GM12872 (cell line): Measurements from ENCODE around the gene TMEM163.

ENCODE experiments used
- TF ChIP-seq, protein P1 (sequence below): IDR thresholded peaks from 3 replicates; pipeline ENCODE4 v1.5.1; 2011; ENCODE audit warnings: low read depth, mild to moderate bottlenecking, low read length, moderate library complexity; ENCODE audit not compliant: insufficient read depth

TMEM163 gene

GRCh38 chr2:134532537-134532936 lies 186.3 kb downstream of the TMEM163 start:
- TF ChIP-seq, protein P1, sequence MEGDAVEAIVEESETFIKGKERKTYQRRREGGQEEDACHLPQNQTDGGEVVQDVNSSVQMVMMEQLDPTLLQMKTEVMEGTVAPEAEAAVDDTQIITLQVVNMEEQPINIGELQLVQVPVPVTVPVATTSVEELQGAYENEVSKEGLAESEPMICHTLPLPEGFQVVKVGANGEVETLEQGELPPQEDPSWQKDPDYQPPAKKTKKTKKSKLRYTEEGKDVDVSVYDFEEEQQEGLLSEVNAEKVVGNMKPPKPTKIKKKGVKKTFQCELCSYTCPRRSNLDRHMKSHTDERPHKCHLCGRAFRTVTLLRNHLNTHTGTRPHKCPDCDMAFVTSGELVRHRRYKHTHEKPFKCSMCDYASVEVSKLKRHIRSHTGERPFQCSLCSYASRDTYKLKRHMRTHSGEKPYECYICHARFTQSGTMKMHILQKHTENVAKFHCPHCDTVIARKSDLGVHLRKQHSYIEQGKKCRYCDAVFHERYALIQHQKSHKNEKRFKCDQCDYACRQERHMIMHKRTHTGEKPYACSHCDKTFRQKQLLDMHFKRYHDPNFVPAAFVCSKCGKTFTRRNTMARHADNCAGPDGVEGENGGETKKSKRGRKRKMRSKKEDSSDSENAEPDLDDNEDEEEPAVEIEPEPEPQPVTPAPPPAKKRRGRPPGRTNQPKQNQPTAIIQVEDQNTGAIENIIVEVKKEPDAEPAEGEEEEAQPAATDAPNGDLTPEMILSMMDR = no peak

DNA sequence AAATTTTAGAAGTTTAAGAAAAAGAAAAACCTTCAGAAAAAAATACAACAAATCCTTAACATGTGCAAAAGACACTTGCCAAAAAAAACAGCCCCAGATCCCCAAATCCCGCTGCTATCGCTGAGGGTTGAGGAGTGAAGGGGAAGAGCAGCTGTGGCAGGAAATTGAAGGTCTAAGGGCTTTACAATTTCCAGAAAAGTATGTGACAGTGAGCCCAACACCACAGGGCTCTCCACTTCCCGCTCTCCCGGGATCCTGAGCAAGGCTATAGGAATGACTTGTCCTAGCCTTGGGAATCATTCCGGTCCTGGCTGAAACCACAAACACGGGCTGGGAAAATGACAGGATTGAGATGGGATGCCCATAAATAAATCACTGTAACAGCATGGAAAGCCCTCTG lies 191.4 kb downstream of the TMEM163 start:
- TF ChIP-seq, protein P1 = no peak

DNA sequence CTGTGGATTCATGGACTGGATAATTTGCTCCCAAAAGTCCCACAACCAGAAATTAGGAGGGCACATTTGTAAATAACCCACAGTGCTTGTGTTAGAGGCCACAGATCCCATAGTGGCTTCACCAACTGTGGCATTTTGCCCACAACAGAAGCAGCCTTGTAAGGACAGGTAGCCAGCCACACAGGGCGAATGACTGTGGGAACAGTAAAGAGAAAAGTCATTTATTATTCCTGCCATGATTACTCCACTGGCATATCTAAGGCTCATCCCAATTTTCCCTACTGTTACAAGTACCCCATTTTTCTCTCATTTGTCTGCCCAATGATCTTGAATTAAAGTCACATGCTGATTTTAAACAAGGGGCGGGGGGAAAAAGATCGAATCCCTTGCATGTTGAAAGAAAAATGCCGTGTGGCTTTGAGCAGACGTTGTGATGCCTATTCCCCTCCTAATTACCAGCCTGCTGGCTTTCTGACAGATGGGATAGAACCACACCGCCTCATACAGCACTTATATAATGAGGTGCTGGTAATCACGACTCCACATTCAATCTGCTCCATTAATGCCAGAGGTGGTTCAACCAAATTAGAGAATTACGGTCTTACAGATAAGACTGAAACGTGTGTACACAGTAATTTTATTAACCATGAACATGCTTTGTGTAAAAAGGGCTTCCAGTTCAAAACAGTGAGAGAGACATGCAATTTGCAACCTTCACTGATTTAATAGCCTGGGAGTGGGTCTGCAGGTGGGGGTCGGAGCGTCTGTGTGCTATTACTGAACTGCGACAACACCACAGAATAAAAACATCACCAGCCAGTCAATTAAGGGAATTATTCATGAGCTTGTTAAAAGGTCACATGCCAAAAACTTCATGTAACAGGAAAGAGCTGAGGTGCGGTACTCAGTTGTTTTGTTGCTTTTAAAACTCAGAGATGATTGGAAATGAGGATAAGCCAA lies 196.0 kb downstream of the TMEM163 start:
- TF ChIP-seq, protein P1 = no peak

GRCh38 chr2:134518101-134518500 lies 200.7 kb downstream of the TMEM163 start:
- TF ChIP-seq, protein P1 = no peak

GRCh38 chr2:134515137-134515536 lies 203.7 kb downstream of the TMEM163 start:
- TF ChIP-seq, protein P1 = no peak

DNA sequence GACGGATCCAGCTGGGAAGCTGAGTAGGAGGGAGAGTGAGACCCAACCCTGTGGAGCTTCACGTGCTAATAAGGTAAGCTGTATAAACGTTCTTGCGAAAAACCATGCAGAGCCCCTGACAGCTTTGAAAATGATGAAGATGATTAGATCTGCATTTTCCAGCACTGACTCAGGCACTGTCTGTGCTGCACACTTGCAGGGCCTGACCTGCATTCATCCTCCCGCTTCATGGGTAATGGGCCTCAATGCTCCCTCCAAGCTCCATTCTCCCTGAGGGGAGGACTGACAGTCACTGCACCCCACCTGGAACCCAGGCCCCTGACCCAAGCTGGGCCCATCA lies 205.4 kb downstream of the TMEM163 start:
- TF ChIP-seq, protein P1 = no peak

DNA sequence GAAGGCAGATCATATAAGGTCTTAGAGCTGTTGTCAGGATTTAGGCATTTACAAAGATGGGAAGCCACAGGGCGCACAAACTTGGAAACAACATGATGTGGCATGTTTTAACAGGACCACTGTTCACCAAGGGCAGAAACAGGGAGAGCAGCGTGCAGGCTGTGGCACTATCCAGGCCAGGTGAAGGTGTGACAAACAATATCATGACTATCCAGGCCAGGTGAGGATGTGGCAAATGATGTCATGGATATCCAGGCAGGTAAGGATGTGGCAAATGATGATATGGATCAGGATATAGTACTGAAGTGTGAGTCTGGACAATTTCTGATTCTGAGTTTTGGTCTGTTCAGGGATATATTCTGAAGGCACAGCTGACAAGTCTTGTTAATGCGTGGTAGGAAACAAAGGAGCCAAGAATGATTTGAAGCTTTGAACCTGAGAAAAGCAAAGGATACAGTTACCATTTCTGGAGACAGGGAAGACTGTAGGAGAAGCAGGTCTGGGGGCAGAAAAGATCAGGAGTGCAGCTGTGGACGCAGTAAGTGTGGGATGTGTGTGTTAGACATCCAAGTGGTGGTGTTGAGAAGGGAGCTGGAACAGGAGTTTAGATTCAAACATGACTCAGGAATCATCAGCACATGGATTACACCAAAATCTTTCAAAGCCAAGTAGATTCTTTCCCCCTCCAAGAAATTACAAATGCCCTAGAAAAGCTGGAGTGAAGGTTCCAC lies 205.9 kb downstream of the TMEM163 start:
- TF ChIP-seq, protein P1 = no peak
